ENCODE results near the gene MEPE.

MEPE gene

GRCh38 chr4:87844452-87844851 is 11.7 kb downstream of the MEPE start:
- no peak for DNase-seq

GRCh38 chr4:87846226-87846625 is 13.5 kb downstream of the MEPE start:
- no peak for DNase-seq

GRCh38 chr4:87848622-87849351 is 16.0 kb downstream of the MEPE start:
- DNase-seq: peak; percentile 39

- DNase-seq: no peak
Observed at GRCh38 chr4:87849612-87850011, 16.8 kb downstream of the MEPE start.

GRCh38 chr4:87851332-87851731 is 18.6 kb downstream of the MEPE start:
- DNase-seq: no peak

GRCh38 chr4:87851953-87852352 is 19.2 kb downstream of the MEPE start:
- DNase-seq: no peak

GRCh38 chr4:87853108-87853507 is 20.3 kb downstream of the MEPE start:
- DNase-seq: peak; percentile 22

- no peak for DNase-seq
Observed at GRCh38 chr4:87853891-87854290, 21.1 kb downstream of the MEPE start.

- no peak for DNase-seq
Observed at GRCh38 chr4:87855559-87855958, 22.8 kb downstream of the MEPE start.

GRCh38 chr4:87856816-87857215 is 24.0 kb downstream of the MEPE start:
- DNase-seq: no peak

- no peak for DNase-seq
Observed at GRCh38 chr4:87857789-87858188, 25.0 kb downstream of the MEPE start.

- DNase-seq: no peak
Observed at GRCh38 chr4:87862236-87862635, 29.5 kb downstream of the MEPE start.

- no peak for DNase-seq
Observed at GRCh38 chr4:87863486-87863885, 30.7 kb downstream of the MEPE start.

- no peak for DNase-seq
Observed at GRCh38 chr4:87864321-87864720, 31.6 kb downstream of the MEPE start.

GRCh38 chr4:87865288-87865687 is 32.5 kb downstream of the MEPE start:
- DNase-seq: peak; percentile 50

- no peak for DNase-seq
Observed at GRCh38 chr4:87865960-87866598, 33.3 kb downstream of the MEPE start.

GRCh38 chr4:87868522-87868921 is 35.8 kb downstream of the MEPE start:
- no peak for DNase-seq

- no peak for DNase-seq
Observed at GRCh38 chr4:87872028-87872427, 39.3 kb downstream of the MEPE start.

GRCh38 chr4:87875191-87875590 is 42.4 kb downstream of the MEPE start:
- no peak for DNase-seq

GRCh38 chr4:87880106-87880505 is 47.3 kb downstream of the MEPE start:
- DNase-seq: no peak

- DNase-seq: no peak
Observed at GRCh38 chr4:87881115-87881514, 48.3 kb downstream of the MEPE start.

- no peak for DNase-seq
Observed at GRCh38 chr4:87882321-87882720, 49.6 kb downstream of the MEPE start.

GRCh38 chr4:87882861-87883260 is 50.1 kb downstream of the MEPE start:
- DNase-seq: no peak

GRCh38 chr4:87884976-87885549 is 52.3 kb downstream of the MEPE start:
- no peak for DNase-seq
